ENCODE data around the gene BBS2. TPM values are rescaled to one million over a fixed set of nuclear protein-coding genes. Genes with fewer than 3 reads are reported as not detected.
"Not testable (repeated sequence)": the region's sequence is repeated elsewhere in the genome, so short reads cannot be mapped to it uniquely, and the experiment has no call there.

BBS2 gene
- total RNA-seq, 3 donors from 2014 or later: 26.9 to 33.4 (median 30.2) TPM

DNA sequence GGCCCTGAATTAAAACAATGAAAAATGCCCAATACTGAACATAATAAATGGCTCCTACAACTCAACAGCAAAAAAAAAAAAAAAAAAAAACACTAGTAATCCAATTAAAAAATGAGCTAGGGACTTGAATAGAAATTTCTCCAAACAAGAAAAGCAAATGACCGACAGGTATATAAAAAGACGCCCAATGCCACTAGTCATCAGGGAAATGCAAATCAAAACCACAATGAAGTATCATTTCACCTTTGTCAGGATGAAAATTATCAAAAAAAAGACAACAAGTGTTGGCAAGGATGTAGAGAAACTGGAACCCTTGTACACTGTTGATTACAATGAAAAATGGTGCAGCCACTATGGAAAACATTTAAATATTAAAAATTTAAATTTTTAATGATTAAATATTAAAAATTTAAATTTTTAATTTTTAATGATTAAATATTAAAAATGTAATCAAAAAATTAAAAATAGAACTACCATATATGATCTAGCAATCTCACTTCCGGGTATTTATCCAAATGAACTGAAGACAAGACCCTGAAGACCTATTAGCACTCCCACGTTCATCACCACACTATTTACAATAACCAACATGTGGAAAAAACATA, 28.1 kb downstream of the BBS2 start:
- H3K36me3 ChIP-seq (ENCODE audit: low read depth): no peaks in the 10 kb centered on the region
- H3K9me3 ChIP-seq: no peaks in the 10 kb centered on the region
- DNase-seq: no peak
- TF ChIP-seq, protein P1, sequence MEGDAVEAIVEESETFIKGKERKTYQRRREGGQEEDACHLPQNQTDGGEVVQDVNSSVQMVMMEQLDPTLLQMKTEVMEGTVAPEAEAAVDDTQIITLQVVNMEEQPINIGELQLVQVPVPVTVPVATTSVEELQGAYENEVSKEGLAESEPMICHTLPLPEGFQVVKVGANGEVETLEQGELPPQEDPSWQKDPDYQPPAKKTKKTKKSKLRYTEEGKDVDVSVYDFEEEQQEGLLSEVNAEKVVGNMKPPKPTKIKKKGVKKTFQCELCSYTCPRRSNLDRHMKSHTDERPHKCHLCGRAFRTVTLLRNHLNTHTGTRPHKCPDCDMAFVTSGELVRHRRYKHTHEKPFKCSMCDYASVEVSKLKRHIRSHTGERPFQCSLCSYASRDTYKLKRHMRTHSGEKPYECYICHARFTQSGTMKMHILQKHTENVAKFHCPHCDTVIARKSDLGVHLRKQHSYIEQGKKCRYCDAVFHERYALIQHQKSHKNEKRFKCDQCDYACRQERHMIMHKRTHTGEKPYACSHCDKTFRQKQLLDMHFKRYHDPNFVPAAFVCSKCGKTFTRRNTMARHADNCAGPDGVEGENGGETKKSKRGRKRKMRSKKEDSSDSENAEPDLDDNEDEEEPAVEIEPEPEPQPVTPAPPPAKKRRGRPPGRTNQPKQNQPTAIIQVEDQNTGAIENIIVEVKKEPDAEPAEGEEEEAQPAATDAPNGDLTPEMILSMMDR (IDR thresholded peaks at IDR 0.05): no peak
- intact Hi-C loops (cut with DNase I, micrococcal nuclease): no loop called here
- H3K4me3 ChIP-seq: no peak overlapping the region
- no peak for ATAC-seq
- H3K4me1 ChIP-seq (ENCODE audit: low read depth): no peaks in the 10 kb centered on the region

DNA sequence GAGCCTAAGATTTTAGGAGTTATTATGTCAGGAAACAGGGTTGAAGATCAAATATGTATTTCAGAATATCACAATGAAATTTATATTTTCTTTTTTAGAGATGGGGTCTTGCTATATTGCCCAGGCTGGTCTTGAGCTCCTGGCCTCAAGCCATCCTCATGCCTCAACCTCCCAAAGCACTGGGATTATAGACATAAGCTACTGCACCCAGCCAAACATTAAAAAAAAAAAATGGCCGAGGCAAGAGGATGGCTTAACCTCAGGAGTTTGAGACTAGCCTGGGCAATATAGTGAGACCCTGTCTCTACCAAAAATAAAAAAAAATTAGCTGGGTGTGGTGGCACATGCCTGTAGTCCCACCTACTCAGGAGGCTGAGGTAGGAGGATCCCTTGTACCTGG, 31.0 kb downstream of the BBS2 start:
- H3K4me3 ChIP-seq; ATAC-seq; H3K36me3 ChIP-seq (ENCODE audit: low read depth); H3K4me1 ChIP-seq (ENCODE audit: low read depth); H3K9me3 ChIP-seq; DNase-seq; intact Hi-C loops (cut with DNase I, micrococcal nuclease): not testable (repeated sequence)

DNA sequence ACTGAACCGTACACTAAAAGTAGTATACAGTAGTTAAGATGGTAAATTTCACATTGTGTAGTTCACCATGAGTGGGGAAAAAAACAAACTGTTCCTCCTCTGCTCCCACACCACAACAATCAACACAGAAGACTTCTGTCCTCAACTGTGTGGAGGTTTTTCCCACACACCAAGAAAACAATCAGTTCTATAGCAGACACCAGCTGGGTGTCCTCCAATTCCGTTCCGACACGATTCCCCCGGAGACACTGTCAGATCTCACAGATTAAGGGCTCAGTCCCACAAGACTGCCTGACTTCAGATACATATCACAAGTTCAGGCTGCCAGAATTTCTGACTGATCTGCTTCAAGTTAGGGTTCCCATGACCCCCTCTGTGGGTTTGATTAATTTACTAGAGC, 31.8 kb downstream of the BBS2 start:
- Histone ChIP-seq H3K36me3 (ENCODE audit: low read depth) (no peaks in the 10 kb centered on the region), H3K4me1 (ENCODE audit: low read depth) (no peaks in the 10 kb centered on the region), H3K9me3 (no peaks in the 10 kb centered on the region), H3K4me3 (no peak overlapping the region)
- no peak for DNase-seq
- intact Hi-C loops (cut with DNase I, micrococcal nuclease): no loop called here
- no peak for ATAC-seq
- TF ChIP-seq, protein P1 (IDR thresholded peaks at IDR 0.05): no peak

DNA sequence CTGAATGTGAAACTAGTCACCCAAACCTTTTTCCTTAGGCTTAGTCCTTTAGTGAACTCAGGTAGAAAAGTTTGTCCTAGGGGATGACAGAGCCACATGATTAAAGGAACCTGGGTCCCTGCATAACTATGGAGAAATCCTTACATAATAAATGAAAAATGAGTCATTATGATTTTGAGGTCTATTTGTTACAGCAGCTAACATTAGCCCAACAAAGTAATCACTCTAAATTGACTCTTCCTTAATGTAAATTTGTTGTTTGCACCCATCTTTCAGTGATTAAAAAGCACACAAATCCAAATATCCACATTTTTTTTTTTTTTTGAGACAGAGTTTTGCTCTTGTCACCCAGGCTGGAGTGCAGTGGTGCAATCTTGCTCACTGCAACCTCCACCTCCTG, 36.4 kb downstream of the BBS2 start:
- no peak overlapping the region for H3K4me3 ChIP-seq
- DNase-seq (no peak), ATAC-seq (no peak)
- no peaks in the 10 kb centered on the region for H3K9me3 ChIP-seq
- TF ChIP-seq, protein P1 (IDR thresholded peaks at IDR 0.05): no peak
- no peaks in the 10 kb centered on the region for H3K36me3 ChIP-seq (ENCODE audit: low read depth)
- intact Hi-C loops (cut with DNase I, micrococcal nuclease): no loop called here
- no peaks in the 10 kb centered on the region for H3K4me1 ChIP-seq (ENCODE audit: low read depth)

DNA sequence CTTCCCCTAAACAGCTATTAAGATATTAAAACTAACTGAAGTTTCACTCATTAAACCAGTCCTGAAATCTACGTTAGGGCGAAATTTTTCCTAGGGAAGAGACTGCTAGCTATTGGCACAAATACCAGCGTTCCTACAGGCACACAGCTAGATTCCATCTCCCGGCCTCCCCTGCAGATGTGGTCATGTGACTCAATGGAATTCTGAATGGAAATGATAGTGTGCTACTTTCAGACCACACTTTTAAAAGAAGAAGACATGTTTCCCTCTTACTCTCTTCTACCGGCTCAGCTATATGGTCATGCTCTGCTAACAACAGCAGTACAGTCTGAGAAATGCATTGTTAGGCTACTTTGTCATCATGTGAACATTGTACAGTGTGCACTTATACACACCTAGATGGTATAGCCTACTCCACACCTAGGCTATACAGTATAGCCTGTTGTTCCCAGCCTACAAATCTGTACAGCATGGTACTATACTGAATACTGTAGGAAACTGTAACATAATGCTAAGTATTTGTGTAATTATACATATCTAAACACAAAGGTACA, 37.1 kb downstream of the BBS2 start:
- intact Hi-C loops (cut with DNase I, micrococcal nuclease): no loop called here
- ATAC-seq (no peak), DNase-seq (no peak)
- H3K4me3 ChIP-seq: no peak overlapping the region
- H3K4me1 ChIP-seq (ENCODE audit: low read depth): no peaks in the 10 kb centered on the region
- TF ChIP-seq, protein P1 (IDR thresholded peaks at IDR 0.05): no peak
- no peaks in the 10 kb centered on the region for H3K9me3 ChIP-seq
- no peaks in the 10 kb centered on the region for H3K36me3 ChIP-seq (ENCODE audit: low read depth)

DNA sequence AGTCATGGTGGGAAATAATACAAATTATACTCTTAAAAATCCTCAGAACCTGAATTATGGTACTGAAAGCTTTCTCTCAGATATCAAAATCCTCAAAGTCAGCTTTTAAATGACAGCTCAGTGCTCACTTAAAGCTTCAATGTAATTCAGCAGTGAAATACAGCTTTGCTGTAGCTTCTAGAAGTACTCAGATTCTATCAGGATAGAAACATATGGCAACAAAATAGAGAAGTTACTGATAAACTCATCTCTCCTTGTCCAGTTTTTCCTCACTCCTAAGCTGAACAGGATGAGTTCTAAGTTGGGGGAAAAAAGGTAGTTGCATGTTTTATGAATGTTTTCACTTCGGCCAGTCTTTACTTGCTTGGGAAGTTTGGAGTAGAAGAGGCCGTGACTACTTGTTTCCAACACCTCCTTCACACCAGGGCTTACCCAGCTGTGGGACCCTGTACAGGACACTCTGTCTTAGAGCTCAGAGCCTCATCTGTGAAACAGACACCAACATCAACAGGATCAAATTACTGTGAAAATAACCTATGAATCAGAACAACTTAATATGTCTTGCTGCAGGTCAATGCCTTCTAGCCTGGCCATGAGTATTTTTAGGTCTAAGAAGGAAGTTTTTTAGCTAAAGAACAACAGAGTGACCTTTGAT, 38.2 kb downstream of the BBS2 start:
- TF ChIP-seq, protein P1 (IDR thresholded peaks at IDR 0.05): no peak
- no peaks in the 10 kb centered on the region for H3K36me3 ChIP-seq (ENCODE audit: low read depth)
- intact Hi-C loops (cut with DNase I, micrococcal nuclease): no loop called here
- no peak overlapping the region for H3K4me3 ChIP-seq
- no peak for ATAC-seq
- no peaks in the 10 kb centered on the region for H3K9me3 ChIP-seq
- no peak for DNase-seq
- no peaks in the 10 kb centered on the region for H3K4me1 ChIP-seq (ENCODE audit: low read depth)

Data from mucosa of descending colon (tissue), 3 donors.